Ovary (tissue), 9 donors: ENCODE data around the gene SORBS1. TPM values are rescaled to one million over a fixed set of nuclear protein-coding genes. Genes with fewer than 3 reads are reported as not detected.

Experiments
- DNase-seq, 5 donors: peaks; one replicate each; pipeline ENCODE4 v3.0.0-alpha.2; 2019 to 2020
- H3K27ac ChIP-seq, 2 donors: fragments of 200-600 bp; one replicate each; pipeline versions ENCODE4 v1.5.1 to v1.8.0; 2019 to 2022
- H3K27me3 ChIP-seq: fragments of 200-600 bp; one replicate; pipeline ENCODE4 v1.8.0; 2022
- H3K36me3 ChIP-seq: fragments of 200-600 bp; sonication (generic); one replicate; pipeline ENCODE4 v1.5.1; 2019
- H3K4me1 ChIP-seq: one replicate; pipeline ENCODE4 v1.8.1; 2013; ENCODE audit warnings: mild to moderate bottlenecking, moderate library complexity; ENCODE audit not compliant: insufficient read depth
- H3K4me3 ChIP-seq: fragments of 200-600 bp; sonication (generic); one replicate; pipeline ENCODE4 v1.5.1; 2017
- H3K9me3 ChIP-seq, 2 donors: fragments of 200-600 bp in 1 of 2; sonication (generic) in 1 of 2; one replicate each; pipeline versions ENCODE4 v1.5.1 to v1.8.1; 2013 to 2019; ENCODE audit warnings: mild to moderate bottlenecking in 1 of 2, moderate library complexity in 1 of 2
- CTCF ChIP-seq, 3 donors: fragments of 450-650 bp in 2 of 3; fragments of 200-600 bp in 1 of 3; IDR thresholded peaks; one replicate each; pipeline versions ENCODE4 v1.5.1 to v1.8.0; 2016 to 2022; ENCODE audit warnings: antibody characterized with exemption in 3 of 3, mild to moderate bottlenecking in 1 of 3
- EP300 ChIP-seq: sonication (generic); formaldehyde crosslinking; IDR thresholded peaks from one replicate; pipeline ENCODE4 v1.6.1; 2017; ENCODE audit warnings: antibody characterized with exemption
- POLR2A ChIP-seq: fragments of 450-650 bp; IDR thresholded peaks from one replicate; pipeline ENCODE4 v1.6.1; 2017; ENCODE audit warnings: antibody characterized with exemption, mild to moderate bottlenecking, moderate library complexity
- WGBS, 3 donors: extraction: QIAGEN DNeasy Blood & Tissue Kit in 1 of 3; methylation state at CpG; one replicate each; pipeline versions ENCODE4 v1.1.5 to v1.1.7; 2013 to 2017; 5-methylcytosine and 5-hydroxymethylcytosine counted together
- intact Hi-C, 4 donors: fragments of 100-400 bp; cut with DNase I; formaldehyde crosslinking; loops; one replicate each; pipeline versions ENCODE4 v1.11.0 to v1.15.1; 2022 to 2023
- polyA plus RNA-seq, 2 donors: library from polyadenylated mRNA; stranded (reverse); fragments of 200-250 nt in 1 of 2; fragments of 350-450 nt in 1 of 2; fragmentation: Illumina TruSeq in 1 of 2; extraction: RNeasy Lipid Tissue Mini Kit (QIAGEN cat#74804) in 1 of 2; gene quantifications; one replicate each; pipeline ENCODE4 v1.2.3, GENCODE V29; 2013 to 2014
- total RNA-seq, 7 donors: library from RNA; depleted of rRNA in 2 of 7; stranded (reverse); fragments of >200 nt in 2 of 7; fragmentation: NEBNext Ultra II Directional in 3 of 7; extraction: Animal tissue kit (Norgen Biotek cat#: 25700) in 3 of 7; gene quantifications; one replicate each; pipeline versions ENCODE4 v1.1.0 to v1.2.4, GENCODE V29; 2016 to 2023
- donor health status: DM: no; HTN: no; CAD: no; lungs with moderate emphysema.
- donor health status: DM: no; HTN: no; CAD: no.
- donor health status: Bipolar disorder and iron deficiency.
- donor health status: DM: yes; HTN: yes; CAD: no.
- donor health status: DM: no; HTN: no; CAD: no.
- donor health status: DM: yes; HTN: yes; CAD: no.

SORBS1 gene
- total and polyA plus RNA-seq, 9 donors, result 10.7 to 156 (median 20.0) TPM

- H3K27ac ChIP-seq, result no peak overlapping the region
- WGBS, 3 donors, result 66 to 71% (median 66%) methylated on average over 7 of the region's 7 CpGs
- no peak for TF ChIP-seq POLR2A
These were observed 120.2 kb downstream of the SORBS1 start for GRCh38 chr10:95440756-95441546.

DNA sequence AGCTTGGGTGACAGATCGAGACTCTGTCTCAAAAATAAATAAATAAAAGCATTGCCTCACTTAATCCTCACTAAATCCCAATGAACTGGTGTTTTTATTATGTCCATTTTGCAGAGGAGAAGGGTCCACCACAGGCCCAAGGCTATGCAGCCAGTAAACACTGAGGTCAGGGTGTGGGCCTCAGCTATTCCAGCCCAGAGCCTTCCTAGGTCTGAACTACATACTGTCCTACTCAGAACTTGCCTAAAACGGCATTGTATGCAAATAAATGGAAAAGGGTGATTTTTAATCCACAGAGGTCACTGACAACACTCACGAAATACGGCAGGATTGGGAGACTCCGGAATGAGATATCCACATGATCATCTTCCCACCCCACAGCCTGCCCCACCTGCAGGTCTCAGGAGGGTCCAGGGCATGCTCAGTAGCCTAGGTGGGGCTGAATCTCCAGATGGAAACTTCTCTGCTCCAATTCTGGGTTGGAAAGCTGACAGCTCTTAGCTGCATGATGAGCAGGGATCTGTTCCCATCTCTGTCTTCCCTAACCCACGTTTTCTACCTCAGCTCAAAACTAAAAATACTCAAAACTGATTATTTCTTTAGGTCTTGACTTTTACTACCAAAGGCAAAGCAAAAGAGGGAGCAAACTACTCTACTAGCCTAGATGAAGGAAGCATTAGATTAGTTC, 121.0 kb downstream of the SORBS1 start:
- Histone ChIP-seq H3K36me3 (no peaks in the 10 kb centered on the region), H3K9me3 (no peaks in the 10 kb centered on the region), H3K4me3 (no peak overlapping the region), H3K27ac (no peak overlapping the region), H3K27me3 (no peaks in the 10 kb centered on the region), H3K4me1 (peaks cover 1% of the 10 kb centered on the region)
- no peak for DNase-seq
- no peak for TF ChIP-seq POLR2A
- no peak for TF ChIP-seq CTCF (IDR thresholded peaks at IDR 0.05)
- TF ChIP-seq EP300, result no peak
- intact Hi-C loops, result loop anchor here in 1 of 4 donors (10.0 kb wide), 1 partner anchor 65 kb away; no protein-coding TSS in a partner anchor
- 76 to 84% (median 76%) methylated on average over 6 of the region's 6 CpGs for WGBS, 3 donors

More at GRCh38 chr10:95440756-95441546, 120.2 kb downstream of the SORBS1 start:
- Histone ChIP-seq H3K9me3 (no peaks in the 10 kb centered on the region), H3K36me3 (no peaks in the 10 kb centered on the region), H3K4me1 (peaks cover 6% of the 10 kb centered on the region), H3K27me3 (no peaks in the 10 kb centered on the region), H3K4me3 (no peak overlapping the region)
- DNase-seq, result no peak
- intact Hi-C loops, result loop anchor here in 1 of 4 donors (10.0 kb wide), 1 partner anchor 66 kb away; no protein-coding TSS in a partner anchor

GRCh38 chr10:95438781-95439180, 122.4 kb downstream of the SORBS1 start:
- no peak overlapping the region for H3K27ac ChIP-seq
- WGBS, 3 donors, result 95 to 98% (median 96%) methylated on average over 2 of the region's 2 CpGs
- H3K4me3 ChIP-seq, result no peak overlapping the region
- H3K27me3 ChIP-seq, result no peaks in the 10 kb centered on the region
- H3K9me3 ChIP-seq, result no peaks in the 10 kb centered on the region
- no peaks in the 10 kb centered on the region for H3K36me3 ChIP-seq
- intact Hi-C loops, result no loop called here
- DNase-seq, result no peak
- H3K4me1 ChIP-seq, result no peaks in the 10 kb centered on the region
- no peak for TF ChIP-seq EP300
- no peak for TF ChIP-seq POLR2A
- TF ChIP-seq CTCF (IDR thresholded peaks at IDR 0.05), result no peak

GRCh38 chr10:95437669-95438068, 123.5 kb downstream of the SORBS1 start:
- Histone ChIP-seq H3K9me3 (no peaks in the 10 kb centered on the region), H3K36me3 (no peaks in the 10 kb centered on the region), H3K27ac (no peak overlapping the region), H3K27me3 (no peaks in the 10 kb centered on the region), H3K4me1 (no peaks in the 10 kb centered on the region), H3K4me3 (no peak overlapping the region)
- WGBS, 3 donors, result 63 to 80% (median 71%) methylated on average over 7 of the region's 7 CpGs
- intact Hi-C loops, result no loop called here
- DNase-seq, result no peak
- TF ChIP-seq CTCF (IDR thresholded peaks at IDR 0.05), result no peak
- no peak for TF ChIP-seq EP300
- TF ChIP-seq POLR2A, result no peak
